Neural cell (in vitro differentiated cells): ENCODE results near the gene NR2C1.
"Not testable (repeated sequence)": the region's sequence is repeated elsewhere in the genome, so short reads cannot be mapped to it uniquely, and the experiment has no call there.

ENCODE experiments used
- EZH2 ChIP-seq: fragments of 200-600, 300-800 bp; shearing (Covaris generic), sonication (generic); IDR thresholded peaks from 2 replicates; pipeline ENCODE4 v1.6.1; 2014; ENCODE audit warnings: antibody characterized with exemption, low read length, borderline replicate concordance, mild to moderate bottlenecking; ENCODE audit not compliant: insufficient read depth, poor library complexity, severe bottlenecking
- TF ChIP-seq, protein P1 (sequence below): fragments of 450-650 bp; IDR thresholded peaks from 2 replicates; pipeline ENCODE4 v1.5.1; 2014; ENCODE audit warnings: antibody characterized with exemption, mild to moderate bottlenecking, moderate library complexity; ENCODE audit not compliant: poor library complexity, severe bottlenecking

DNA sequence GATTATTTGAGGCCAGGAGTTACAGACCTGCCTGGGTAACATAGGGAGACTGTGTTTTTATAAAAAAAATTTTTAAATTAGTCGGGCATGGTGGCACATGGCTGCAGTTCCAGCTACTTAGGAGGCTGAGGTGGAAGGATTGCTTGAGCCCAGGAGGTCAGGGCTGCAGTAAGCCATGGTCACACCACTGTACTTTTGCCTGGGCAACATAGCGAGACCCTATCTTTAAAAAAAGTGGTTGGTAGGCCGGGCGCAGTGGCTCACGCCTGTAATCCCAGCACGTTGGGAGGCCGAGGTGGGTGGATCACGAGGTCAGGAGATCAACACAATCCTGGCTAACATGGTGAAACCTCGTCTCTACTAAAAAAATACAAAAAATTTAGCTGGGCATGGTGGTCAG is 88.3 kb downstream of the NR2C1 start:
- TF ChIP-seq, protein P1, sequence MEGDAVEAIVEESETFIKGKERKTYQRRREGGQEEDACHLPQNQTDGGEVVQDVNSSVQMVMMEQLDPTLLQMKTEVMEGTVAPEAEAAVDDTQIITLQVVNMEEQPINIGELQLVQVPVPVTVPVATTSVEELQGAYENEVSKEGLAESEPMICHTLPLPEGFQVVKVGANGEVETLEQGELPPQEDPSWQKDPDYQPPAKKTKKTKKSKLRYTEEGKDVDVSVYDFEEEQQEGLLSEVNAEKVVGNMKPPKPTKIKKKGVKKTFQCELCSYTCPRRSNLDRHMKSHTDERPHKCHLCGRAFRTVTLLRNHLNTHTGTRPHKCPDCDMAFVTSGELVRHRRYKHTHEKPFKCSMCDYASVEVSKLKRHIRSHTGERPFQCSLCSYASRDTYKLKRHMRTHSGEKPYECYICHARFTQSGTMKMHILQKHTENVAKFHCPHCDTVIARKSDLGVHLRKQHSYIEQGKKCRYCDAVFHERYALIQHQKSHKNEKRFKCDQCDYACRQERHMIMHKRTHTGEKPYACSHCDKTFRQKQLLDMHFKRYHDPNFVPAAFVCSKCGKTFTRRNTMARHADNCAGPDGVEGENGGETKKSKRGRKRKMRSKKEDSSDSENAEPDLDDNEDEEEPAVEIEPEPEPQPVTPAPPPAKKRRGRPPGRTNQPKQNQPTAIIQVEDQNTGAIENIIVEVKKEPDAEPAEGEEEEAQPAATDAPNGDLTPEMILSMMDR: not testable (repeated sequence)
- not testable (repeated sequence) for TF ChIP-seq EZH2
